HG03280 (cell line): Measurements from ENCODE around the gene ZNF408.

Experiments
- ATAC-seq: cut with Tn5 transposase; IDR thresholded peaks from one replicate; pipeline ENCODE4 v1.9.1; 2021; ENCODE audit warnings: mild to moderate bottlenecking, moderate library complexity; ENCODE audit not compliant: unreplicated experiment

ZNF408 gene

DNA sequence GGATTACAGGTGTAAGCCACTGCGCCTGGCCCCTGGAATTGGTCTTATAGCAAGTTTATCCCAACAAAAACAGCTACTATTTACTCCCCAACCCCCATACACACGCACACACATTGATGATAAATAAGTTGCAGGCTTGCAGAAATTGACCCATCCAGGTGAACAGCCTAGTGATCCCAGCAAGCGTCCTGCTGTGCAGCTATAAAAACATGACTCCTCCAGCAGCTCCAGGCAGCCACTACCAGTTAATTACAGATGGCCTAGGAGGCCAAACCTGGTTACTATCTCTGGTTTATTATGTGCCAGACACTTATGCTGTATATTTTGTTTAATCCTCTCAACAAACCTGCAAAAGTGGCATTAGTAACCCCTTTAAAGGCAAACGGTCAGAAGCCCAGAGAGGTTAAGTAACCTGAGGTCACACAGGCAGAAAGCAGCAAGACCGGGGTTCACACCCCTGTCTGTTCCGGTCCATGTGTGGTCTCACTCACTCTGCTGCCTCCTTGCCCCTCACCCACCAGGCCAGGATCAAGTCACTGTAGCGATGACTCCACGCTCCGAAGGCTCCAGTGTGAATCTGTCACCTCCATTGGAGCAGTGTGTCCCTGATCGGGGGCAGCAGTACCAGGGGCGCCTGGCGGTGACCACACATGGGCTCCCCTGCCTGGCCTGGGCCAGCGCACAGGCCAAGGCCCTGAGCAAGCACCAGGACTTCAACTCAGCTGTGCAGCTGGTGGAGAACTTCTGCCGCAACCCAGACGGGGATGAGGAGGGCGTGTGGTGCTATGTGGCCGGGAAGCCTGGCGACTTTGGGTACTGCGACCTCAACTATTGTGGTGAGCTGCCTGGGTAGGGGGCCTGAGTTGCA, 24.7 kb downstream of the ZNF408 start:
- no peak for ATAC-seq

DNA sequence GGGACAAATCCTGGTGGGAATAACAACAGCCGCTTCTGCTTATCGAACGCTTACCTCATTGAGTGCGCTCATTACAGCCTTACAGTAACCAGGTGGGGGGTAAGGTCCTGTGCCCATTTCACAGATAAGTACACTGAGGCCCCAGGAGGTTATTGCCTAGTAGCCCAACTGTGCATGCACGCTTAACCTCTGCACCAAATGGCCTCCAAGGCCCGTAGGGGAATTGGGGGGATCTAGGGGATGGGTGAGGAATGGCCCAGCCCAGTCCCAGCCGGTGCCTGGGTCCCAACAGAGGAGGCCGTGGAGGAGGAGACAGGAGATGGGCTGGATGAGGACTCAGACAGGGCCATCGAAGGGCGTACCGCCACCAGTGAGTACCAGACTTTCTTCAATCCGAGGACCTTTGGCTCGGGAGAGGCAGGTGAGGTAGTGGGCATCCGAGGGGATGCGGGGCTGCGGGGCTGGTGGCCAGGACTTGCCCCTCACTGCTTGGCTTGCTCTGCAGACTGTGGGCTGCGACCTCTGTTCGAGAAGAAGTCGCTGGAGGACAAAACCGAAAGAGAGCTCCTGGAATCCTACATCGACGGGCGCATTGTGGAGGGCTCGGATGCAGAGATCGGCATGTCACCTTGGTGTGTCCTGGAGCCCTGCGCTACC, 25.5 kb downstream of the ZNF408 start:
- ATAC-seq = no peak

- ATAC-seq = no peak
These were observed 27.3 kb downstream of the ZNF408 start for GRCh38 chr11:46727952-46728658.

- ATAC-seq = no peak
These were observed 27.8 kb downstream of the ZNF408 start for GRCh38 chr11:46728659-46729040.

- no peak for ATAC-seq
These were observed 28.5 kb downstream of the ZNF408 start for GRCh38 chr11:46729110-46730027.

GRCh38 chr11:46731545-46731944, 30.7 kb downstream of the ZNF408 start:
- ATAC-seq = no peak

GRCh38 chr11:46733234-46733633, 32.4 kb downstream of the ZNF408 start:
- no peak for ATAC-seq

DNA sequence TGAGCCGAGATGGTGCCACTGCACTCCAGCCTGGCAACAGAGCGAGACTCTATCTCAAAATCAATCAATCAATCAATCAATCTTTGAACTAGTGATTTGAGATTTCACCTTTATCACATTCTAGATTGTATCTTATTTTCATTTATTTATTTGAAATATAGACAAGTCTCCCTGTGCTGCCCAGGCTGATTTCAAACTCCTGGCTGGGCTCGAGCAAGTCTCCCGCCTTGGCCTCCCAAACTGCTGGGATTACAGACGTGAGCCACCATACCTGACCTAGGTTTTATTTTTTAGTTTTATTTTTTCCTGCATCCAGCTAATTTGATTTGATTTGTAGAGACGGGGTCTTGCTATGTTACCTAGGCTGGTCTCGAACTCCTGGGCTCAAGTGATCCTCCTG, 35.3 kb downstream of the ZNF408 start:
- no peak for ATAC-seq

- no peak for ATAC-seq
These were observed 35.8 kb downstream of the ZNF408 start for GRCh38 chr11:46736615-46737014.

DNA sequence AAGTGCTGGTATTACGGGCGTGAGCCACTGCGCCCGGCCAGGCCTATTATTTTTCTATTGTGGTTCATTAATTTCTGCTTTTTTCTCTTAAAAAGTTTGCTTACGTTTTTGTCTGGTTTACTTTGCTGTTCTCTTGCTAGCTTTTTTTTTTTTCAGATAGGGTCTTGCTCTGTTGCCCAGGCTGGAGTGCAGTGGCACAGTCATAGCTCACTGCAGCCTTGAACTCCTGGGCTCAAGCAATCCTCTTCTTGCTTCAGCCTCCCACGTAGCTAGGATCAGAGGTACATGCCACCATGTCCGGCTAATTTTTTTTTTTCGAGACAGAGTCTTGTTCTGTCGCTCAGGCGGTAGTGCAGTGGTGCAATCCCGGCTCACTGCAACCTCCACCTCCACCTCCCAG, 36.9 kb downstream of the ZNF408 start:
- ATAC-seq = no peak

- no peak for ATAC-seq
These were observed 38.1 kb downstream of the ZNF408 start for GRCh38 chr11:46738887-46739286.

DNA sequence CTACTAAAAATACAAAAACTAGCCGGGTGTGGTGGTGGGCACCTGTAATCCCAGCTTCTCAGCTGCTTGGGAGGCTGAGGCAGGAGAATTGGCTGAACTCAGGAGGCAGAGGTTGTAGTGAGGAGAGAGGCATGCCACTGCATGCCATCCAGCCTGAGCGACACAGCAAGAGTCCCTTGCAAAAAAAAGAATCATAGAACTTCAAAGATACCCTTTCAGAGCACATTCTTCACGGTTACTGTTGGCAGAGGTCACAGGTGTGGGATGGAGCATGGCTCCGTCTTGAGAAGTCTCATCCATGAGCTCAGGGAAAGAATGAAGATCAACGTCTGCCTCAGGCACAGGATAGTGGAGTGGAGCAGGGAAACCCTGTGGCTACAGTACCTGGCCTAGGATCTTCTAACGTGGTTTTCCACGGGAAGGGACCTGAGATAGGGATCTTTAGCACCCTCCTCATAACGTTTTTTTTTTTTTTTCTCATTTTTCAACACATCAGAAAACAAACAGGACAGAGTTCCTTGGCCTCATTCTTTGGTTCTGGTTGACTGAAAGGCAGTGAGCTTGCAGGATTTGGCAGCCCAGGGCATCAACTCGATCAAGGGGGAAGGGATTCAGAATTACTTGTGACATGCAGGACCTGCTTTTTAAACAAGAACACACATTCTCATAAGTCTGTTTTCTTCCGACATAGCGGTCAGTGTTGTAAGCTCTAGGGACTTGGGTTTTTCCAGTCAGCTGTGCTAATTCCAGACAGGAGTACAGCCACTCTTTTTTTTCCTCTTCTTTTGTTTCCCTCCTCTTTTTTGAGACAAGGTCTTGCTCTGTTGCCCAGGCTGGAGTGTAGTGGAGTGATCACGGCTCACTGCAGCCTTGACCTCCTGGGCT, 41.0 kb downstream of the ZNF408 start:
- ATAC-seq = no peak

- no peak for ATAC-seq
These were observed 42.2 kb downstream of the ZNF408 start for GRCh38 chr11:46743043-46743442.

DNA sequence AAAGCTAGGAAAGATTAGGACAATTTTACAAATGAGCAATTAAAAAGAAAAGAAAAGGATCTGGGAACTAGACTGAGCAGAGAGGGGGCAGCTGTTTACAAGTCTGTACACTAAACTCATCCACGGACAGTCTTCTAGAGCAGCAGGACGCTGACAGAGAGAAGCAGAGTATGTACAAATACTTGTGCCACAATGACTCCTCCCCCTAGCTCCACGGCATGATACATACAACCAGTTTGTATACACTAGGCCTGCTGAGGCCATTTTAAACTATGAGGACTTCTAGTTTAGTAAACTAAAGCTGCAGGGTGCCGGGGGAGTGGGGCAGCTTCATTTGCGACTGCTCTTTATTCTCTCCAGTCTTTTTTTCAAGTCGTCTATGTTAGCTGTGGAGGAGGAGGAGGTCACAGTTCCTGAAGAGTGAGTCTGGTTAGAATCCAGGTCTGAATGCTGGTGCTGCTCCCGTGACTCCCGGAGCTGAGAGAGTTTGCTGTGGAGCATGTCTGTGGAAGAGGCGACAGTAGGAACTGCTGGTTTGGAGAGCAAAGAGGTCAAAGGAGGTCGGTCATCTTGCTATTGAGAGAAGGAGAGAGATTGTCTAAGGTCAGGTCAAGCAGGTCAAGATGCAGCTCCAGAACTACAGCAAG, 43.0 kb downstream of the ZNF408 start:
- no peak for ATAC-seq

DNA sequence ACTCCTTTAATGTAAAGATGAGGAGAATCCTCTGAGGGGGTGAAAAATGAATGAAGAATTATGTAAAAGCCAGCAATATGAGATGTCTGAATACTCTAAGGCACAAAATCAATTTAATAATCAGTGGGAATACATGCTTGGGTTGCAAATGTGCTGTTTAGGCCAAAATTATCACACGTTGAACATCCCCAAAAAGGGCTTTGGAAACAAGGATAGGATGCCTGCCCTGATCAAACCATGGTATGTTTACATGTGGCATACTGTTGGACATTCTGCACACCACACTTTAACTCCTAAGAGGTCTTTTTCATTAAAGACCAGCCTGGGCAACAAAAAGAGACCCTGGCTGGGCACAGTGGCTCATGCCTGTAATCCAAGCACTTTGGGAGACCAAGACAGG, 44.5 kb downstream of the ZNF408 start:
- ATAC-seq = no peak

GRCh38 chr11:46745995-46746394, 45.2 kb downstream of the ZNF408 start:
- no peak for ATAC-seq

DNA sequence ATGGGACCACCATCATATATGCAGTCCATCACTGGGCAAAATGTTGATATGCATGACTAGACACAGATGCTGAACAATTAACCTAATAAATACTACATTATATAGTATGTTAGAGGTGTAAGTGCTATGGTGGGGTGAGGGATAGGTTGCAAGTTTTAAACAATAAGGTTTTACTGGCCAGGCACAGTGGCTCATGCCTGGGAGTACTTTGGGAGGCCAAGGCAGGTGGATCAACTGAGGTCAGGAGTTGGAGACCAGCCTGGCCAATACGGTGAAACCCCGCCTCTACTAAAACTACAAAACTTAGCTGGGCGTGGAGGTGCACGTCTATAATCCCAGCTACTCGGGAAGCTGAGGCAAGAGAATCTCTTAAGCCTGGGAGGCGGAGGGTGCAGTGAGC, 46.3 kb downstream of the ZNF408 start:
- no peak for ATAC-seq
